NCI-H2171 treated with DMSO at 0.1 percent for 48 hours (cell line): Measurements from ENCODE around the gene CEMIP2.
"Not testable (repeated sequence)": the region's sequence is repeated elsewhere in the genome, so short reads cannot be mapped to it uniquely, and the experiment has no call there.

Experiments used
- DNase-seq: peaks from one replicate; lab custom pipeline; 2025; lab: John Stamatoyannopoulos, UW

Gene CEMIP2, protein sequence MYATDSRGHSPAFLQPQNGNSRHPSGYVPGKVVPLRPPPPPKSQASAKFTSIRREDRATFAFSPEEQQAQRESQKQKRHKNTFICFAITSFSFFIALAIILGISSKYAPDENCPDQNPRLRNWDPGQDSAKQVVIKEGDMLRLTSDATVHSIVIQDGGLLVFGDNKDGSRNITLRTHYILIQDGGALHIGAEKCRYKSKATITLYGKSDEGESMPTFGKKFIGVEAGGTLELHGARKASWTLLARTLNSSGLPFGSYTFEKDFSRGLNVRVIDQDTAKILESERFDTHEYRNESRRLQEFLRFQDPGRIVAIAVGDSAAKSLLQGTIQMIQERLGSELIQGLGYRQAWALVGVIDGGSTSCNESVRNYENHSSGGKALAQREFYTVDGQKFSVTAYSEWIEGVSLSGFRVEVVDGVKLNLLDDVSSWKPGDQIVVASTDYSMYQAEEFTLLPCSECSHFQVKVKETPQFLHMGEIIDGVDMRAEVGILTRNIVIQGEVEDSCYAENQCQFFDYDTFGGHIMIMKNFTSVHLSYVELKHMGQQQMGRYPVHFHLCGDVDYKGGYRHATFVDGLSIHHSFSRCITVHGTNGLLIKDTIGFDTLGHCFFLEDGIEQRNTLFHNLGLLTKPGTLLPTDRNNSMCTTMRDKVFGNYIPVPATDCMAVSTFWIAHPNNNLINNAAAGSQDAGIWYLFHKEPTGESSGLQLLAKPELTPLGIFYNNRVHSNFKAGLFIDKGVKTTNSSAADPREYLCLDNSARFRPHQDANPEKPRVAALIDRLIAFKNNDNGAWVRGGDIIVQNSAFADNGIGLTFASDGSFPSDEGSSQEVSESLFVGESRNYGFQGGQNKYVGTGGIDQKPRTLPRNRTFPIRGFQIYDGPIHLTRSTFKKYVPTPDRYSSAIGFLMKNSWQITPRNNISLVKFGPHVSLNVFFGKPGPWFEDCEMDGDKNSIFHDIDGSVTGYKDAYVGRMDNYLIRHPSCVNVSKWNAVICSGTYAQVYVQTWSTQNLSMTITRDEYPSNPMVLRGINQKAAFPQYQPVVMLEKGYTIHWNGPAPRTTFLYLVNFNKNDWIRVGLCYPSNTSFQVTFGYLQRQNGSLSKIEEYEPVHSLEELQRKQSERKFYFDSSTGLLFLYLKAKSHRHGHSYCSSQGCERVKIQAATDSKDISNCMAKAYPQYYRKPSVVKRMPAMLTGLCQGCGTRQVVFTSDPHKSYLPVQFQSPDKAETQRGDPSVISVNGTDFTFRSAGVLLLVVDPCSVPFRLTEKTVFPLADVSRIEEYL (N-terminal part only)

DNA sequence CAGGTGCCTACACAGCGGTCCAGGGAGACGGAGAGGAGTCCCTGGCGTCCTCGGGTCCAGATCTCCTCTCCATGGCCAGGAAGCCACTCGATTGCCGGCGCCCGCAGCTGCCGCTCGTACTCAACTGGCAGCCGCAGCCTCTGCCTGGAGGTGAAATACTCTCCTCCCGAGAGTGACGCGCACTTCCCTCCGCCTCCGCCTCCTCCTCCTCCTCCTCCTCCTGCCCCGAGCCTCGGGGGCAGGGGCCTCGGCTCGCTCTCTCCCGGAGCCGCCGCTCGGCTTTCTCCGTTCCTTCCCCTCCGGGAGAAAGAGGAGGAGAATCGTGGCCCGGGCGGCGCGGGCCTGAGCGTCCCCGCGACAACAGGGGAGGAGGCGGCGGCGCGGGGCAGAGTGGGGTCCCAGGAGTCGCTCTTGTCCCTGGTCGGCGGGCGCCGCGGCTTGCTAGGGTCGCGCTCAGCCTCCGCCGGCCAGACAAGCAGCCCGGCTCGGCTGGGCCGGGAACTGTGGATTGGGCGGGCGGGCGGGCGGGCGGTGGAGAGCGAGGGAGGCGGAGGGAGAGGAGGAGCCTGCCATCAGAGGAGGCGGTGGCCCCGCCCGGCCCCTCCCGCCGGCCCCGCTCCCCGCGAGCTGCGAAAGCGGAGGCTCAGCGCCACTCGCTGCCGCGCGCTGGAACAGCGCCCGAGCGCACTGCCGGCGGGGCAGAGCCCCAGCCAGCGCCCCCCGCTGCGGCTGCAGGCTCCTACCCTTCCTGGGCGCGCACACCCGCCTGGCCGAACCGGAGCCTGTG is at the start of gene CEMIP2:
CEMIP2 (minus strand) TSS at position 126 of the 787 bp plus-strand sequence. CDS start 18,140 bp downstream, outside the sequence.
- DNase-seq, result peak; percentile 80

DNA sequence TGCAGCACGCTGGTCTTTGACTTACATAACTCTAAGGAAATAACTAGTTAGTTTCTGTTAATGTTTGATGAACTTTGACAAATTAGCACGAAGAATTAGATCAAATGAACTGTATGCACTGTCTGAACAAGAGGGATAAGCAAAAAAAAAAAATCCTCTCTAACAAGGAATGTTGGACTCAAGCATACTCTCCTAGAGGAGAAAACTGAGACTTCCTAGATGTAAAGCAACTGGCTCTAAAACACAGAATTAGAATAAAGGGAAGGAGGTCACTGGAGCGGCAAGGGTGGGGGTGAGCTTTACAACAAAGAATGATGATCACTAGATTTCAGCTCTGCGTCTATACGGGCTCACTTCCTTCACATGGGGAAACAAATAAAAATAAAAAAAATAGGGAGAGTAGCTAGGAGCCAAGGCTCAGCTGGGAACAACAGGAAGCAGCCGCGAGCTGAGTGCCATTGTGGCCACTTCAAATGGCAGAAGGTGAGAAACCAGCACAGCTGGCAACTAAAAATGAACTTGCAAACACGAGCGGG is 48.7 kb upstream of the CEMIP2 start:
- peak; percentile 51 for DNase-seq

DNA sequence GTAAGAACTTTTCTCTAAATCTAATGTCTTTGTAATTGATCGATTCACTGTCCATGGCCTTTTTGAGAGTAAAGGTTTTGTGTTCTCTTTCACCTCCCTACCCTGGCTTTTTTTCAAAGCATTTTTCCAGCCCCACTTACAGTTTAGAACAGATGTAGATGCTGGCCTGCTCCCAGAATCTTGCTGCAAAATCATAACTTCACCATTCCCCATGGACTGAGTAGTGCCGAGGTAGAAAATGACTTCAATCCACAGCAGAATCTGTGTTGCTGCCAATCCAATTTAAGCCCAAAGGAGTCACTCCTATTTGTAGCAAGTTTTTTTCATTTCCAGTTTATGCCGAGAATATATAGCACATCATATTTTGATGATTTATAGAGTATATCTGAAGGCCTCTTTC is 46.5 kb upstream of the CEMIP2 start:
- DNase-seq, result peak; percentile 70

DNA sequence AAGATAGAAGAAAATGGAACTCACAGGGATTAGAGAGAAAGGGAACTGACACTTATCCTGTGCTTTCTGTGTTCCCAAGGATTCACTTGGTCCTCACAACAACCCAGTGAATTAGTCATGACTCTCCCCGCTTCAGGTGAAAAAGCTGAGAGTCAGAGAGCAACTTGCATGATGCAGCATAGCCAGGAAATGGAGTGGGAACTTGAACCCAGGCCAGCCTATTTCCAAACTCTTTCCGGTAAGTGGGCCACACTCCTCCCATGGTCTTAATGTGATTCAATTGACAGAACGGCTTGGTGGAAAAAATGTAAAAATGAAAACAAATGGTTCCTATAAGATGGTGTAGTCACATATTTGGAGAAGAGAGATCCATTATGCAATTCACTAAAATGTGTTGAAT is 45.9 kb upstream of the CEMIP2 start:
- DNase-seq, result no peak

DNA sequence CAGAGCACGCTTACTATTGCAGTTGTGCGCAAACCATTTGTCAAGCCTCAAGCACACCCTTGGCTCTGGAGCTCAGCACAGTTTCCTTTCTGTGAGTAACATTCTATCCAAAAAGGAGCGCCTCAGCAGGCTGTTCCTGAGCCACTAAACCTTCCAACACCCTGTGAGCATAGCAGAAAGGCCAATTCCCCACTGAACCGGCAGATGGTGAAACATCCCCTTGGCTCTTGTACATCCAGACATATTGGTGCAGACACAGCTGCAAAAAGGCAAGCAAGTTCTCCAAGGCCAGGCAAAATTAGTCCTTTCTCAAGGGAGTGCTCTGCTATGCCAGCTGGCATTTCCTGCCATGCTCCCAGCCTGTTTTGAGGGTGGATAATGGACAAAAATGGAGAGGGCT is 44.1 kb upstream of the CEMIP2 start:
- peak; percentile 92 for DNase-seq

DNA sequence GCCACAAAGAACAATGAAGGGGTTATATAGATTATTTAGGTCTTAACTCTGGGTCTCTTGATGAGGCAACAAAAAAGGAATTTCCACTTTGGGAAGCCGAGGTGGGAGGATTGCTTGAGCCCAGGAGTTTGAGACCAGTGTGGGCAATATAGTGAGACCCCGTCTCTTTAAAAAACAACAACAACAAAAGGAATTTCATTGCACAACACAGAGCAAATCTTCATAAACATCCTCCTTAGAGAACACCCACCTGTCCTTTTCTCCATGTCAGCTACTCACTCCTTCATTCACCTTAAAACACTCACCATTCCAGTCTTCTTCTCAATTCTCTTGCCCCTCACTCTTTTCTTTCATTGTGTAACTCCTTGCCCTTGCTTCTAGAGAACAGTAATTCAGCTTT is 39.8 kb upstream of the CEMIP2 start:
- no peak for DNase-seq

DNA sequence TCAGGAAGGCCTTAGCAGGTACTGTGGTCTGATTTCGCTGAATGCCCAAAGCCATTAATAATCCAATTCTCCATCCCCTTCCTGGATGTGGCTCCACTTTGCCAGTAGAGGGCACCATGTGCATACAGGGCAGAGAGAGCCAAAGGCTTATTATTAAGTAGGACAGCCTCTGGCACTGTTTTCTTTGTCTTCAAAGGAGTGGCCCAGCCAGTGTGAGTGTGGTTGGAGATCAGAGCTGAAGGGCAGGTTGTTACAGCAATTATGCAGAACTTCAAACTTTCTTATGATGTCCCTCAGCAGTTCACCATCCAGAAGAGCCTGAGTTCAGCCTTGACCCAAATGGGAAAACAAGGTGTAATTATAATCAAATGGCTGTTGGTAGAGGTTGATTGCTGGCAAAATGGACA is 38.6 kb upstream of the CEMIP2 start:
- DNase-seq, result peak; percentile 69

DNA sequence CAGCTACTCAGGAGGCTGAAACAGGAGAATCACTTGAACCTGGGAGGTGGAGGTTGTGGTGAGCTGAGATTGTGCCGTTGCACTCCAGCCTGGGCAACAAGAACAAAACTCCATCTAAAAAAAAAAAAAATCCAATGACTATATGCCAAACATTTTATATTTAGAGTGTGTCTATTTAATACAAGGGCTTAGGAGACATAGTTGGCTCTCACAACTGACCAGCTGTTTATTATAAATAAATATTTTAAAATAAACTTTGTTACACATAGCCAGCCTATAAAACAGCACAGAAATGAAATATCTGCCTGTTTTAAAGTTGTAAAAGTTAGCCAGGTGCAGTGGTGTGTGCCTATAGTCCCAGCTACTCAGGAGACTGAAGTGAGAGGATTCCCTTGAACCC is 36.8 kb upstream of the CEMIP2 start:
- not testable (repeated sequence) for DNase-seq

DNA sequence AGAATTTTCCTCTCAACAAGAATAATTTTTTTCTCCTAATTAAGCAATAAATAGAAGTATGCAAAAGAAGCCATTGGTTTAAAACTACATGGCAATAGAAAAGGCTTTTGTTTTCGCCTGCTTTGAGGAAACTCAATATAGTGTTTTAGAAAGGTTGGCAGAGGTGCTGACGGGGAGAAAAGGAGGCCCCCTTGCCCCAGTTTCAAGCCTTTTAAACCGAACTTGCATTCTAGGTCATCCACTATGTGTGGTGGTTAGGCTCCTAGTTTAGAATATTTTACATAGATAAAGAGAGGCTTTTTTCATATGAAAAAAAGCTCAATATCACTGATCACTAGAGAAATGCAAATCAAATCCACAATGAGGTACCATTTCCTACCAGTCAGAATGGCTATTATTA is 33.5 kb upstream of the CEMIP2 start:
- no peak for DNase-seq

DNA sequence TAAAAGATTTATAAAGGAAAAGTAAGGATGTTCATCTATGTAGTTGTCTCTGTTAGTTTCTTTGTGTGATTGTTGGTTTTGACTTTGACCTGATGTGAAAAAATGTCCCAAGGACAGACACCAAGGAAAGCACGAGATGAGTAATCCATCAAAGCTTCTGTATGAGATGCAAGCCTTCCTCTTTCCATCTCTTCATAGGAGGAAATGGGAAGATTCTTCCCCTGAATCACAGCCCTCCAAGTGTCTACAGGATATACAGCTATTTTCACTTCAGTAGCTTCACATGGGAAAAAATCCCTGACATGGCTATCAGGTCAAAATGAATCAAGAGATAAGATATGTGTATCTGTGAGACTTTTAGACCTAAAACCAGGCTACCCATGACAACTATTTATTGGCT is 29.0 kb upstream of the CEMIP2 start:
- DNase-seq, result no peak

DNA sequence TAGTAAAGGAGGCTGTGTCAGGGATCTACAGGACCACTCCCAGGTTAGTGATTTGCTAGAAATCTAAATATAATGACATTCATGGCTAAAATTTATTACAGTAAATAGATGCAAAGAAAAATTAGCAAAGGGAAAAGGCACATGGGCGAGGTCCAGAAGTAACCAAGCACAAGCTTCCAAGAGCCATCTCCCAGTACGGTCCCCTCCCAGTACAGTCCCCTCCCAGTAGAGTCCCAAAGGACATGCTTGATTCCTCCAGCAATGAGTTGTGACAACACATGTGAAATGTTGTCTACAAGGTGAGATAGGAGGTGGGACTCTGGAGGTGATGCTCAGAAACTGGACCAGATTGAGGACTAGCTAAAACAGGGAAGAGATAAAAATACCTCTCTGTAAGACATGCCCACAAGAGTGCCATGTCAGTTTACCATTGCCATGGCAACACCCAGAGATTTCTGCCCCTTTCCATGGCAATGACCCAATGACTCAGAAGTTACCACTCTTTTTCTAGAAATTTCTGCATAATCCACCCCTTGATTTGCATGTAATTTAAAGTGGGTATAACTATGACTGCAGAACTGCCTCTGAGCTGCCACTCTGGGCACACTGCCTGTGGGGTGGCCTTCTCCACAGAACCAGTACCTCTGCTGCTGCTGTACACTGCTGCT is 27.9 kb upstream of the CEMIP2 start:
- DNase-seq, result no peak

DNA sequence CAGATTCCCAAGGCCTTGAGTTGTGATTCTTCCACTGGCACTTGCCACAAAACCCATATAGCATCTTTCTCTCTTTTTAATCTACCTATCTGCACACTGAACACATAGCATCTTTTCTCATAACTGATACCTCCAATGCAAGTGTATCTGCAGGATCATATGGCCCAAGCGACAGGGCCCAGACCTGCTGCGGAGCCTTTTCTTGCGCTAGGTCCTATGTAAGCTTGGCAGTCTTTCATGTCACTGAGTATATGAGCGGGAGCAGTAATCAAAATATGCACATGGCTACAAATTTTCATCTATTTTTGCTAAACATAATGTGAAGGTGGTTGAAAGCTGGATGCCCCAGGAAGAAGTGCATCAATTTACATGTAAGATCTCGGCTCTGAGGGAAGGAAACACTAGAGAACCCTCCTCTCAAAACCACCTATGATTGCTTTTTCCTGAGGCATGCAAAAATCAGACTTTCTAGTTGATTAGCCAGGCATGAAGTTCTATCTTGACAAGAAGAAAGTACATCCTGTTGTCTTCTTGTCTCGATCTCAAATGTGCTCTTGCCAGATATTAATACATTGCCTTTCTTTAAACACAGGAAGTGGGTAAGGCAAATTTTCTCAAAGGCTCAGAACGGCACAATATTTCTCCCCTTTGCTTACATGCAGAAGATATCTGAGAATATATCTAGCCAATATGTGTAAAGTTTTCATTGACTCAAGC is 26.9 kb upstream of the CEMIP2 start:
- no peak for DNase-seq

DNA sequence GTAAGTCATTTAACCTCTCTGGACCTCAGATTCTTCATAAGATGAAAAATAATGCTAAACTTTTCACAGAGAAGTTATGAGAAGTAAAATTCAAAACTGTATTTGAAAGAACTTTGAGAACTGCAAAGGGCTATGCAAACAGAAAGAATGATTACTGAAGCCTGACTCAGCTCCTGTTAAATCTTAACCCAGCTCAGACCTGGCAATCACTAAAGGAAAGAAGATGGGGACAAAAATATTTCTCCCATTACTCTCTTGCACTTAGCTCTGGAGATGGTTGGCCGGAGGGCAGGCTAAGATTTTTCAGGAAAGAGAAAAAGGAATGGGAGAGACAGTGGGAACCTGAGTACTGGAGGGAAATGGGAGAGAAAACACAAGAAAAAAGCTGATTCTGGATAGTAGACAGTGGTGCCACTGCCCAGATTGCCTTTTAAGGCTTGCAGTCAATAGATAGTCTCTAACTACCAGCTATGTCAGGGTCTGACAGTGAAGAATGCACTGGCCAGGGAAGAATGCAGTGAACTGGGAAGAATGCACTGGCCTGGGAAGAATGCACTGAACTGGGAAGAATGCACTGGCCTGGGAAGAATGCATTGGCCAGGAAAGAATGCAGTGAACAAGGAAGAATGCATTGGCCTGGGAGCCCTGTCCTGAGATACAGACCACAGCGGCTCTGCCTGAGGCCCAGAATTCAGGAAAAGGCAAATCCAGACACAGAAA is 25.2 kb upstream of the CEMIP2 start:
- DNase-seq, result no peak

DNA sequence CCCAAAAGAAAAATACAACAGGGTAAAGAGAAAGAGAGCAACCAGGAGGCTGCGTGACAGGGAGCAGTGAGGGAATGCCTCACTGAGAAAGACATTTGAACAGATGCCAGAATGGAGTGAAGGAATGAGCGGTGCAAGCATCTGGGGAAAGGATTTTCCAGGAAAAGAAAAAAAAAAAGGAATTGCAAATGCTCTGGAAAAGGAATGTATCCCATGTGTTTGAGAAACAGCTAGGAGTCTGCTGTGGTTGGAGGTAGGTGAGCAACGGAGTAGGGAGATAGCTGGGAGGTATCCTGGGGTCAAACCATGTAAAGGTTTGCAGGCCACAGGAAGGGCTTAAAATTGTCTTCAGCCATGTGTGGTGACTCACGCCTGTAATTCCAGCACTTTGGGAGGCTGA is 23.6 kb upstream of the CEMIP2 start:
- DNase-seq, result no peak

DNA sequence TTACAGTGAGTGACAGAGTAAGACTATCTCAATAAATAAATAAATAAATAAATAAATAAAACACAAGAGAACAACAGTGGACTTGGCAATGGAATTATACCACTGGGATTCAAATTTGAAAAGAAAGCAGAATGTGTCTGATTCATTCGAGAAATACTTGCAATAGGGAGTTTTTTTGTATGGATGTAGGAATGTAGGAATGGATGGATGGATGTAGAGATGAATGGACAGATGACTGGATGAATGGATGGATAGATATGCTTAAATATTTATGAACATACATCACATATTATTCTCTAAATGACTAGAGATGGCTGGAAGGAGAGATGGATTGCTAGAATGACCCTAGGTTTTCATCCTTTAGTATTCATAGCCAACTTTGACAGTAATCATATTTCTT is 22.0 kb upstream of the CEMIP2 start:
- DNase-seq, result no peak

DNA sequence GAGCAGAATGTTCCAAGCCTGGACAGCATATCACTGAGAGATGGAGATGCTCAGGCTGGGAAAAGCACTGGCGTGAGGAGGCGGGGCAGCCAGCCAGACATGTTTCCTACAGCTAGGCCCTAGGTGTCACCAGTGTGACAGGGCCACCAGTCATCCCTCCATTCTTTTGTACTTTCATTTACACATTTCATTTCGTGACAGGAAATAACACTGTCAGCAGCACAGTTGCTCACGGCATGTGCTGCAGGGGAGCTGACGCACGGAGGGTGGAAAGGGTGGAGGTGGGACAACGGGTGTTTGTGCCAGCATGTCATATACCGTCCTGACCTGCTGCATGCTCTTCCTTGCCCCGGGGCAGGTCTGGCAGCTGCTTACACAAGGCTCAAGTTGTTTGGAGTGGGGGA is 14.8 kb upstream of the CEMIP2 start:
- DNase-seq, result no peak

DNA sequence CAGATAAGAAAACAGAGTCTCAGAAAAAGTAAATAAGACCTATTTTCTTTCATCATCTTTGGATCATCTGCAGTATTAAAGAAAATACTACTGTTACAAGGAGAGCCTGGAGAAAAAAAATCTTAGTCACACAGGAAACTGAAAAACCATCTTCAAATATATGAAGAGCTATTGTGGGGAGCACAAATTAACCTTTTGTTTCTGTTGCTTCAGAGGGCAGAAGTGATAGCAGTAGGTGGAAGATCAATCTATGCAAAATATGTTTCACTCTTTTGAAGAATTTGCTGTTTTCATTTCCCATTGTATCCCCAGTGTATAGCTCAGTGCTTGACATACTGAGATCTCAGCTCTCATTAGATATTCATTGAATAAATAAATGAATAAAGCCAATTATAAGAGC is 13.1 kb upstream of the CEMIP2 start:
- no peak for DNase-seq

DNA sequence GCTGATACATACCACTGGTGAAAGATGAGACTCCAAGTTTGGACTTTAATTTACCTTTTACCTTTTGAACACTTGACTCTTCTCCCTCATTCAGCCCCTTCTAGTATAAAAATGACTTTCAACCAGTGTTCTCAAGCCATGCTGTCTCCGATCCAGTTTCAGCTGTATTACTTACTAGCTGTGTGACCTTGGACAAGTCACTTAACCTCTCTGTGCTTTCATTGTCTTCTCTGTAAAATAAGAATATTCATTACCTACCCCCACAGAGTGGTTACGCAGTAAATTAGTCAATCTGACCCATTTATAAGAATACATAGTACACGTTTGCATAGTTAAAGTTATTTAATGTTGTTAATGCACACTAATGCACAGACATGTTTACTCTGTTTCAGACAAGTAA is 12.6 kb upstream of the CEMIP2 start:
- no peak for DNase-seq

DNA sequence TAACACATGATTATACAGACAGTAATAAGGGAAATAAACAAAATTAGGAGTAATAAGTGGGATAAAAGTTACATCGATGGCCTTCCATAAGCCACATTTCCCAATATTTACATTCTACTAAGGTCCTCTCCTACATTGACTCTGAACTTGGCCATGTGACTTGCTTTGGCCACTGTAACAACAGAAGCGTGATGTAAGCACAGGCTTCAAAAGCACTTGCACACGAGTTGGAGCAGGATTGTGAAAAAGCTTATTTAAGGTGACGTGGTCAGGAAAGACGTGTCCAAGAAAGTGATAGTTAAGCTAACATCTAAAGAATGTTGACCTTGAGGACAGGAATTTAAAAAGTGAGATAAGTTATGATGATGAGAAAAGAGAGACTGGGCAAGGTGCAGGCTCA is 9.8 kb upstream of the CEMIP2 start:
- DNase-seq, result no peak
